ENCODE data around the gene RPL18A. TPM values are rescaled to one million over a fixed set of nuclear protein-coding genes. Genes with fewer than 3 reads are reported as not detected.
A peak's percentile ranks its signal among the peaks of the same experiment; 100 is the strongest.
"Not testable (repeated sequence)": the region's sequence is repeated elsewhere in the genome, so short reads cannot be mapped to it uniquely, and the experiment has no call there.

RPL18A gene
- total RNA-seq, 1 donor from 2014 or later = 860 TPM

DNA sequence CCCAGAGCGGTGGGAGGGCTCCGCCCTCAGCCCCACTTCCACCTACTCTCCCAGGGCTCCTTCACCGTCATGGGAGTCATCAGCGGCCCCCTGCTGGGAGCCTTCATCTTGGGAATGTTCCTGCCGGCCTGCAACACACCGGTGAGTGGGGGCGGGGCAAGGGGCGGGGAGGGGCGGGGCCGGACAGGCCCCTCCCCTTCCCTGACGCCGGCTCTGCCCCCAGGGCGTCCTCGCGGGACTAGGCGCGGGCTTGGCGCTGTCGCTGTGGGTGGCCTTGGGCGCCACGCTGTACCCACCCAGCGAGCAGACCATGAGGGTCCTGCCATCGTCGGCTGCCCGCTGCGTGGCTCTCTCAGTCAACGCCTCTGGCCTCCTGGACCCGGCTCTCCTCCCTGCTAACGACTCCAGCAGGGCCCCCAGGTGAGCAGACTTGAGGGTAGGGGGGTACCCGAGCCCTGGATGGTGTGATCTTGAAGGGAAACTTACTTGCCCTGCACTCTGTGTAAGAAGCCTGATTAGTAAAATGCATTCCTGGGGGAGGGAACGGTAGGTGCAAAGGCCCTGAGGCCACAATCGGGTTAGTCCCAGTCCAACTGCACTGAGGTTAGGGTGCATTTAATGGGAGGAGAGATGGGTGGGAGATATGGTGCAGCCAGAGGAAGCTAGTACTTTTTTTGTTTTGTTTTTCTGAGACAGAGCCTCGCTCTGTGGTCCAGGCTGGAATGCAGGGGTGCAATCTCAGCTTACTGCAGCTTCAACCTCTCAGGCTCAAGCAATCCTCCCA lies 24.1 kb downstream of the RPL18A start:
- intact Hi-C loops (cut with DNase I) = no loop called here
- peak; percentile 44 for DNase-seq (ENCODE audit: missing footprints)
- ATAC-seq = no peak

DNA sequence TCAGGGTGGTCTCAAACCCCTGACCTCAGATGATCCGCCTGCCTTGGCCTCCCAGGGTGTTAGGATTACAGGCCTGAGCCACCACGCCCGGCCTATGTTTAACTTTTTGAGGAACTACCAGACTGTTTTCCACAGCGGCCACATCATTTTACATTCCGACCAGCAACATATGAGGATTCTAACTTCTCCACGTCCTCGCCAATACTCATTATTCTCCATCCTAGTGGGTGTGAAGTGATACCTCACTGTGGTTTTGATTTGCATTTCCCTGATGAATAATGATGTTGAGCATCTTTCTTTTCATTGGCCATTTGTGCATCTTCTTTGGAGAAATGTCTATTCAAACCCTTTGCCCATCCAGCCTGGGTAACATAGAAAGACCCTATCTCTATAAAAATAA lies 26.8 kb downstream of the RPL18A start:
- DNase-seq (ENCODE audit: missing footprints) (peak; percentile 13), ATAC-seq (no peak)
- intact Hi-C loops (cut with DNase I) = no loop called here

DNA sequence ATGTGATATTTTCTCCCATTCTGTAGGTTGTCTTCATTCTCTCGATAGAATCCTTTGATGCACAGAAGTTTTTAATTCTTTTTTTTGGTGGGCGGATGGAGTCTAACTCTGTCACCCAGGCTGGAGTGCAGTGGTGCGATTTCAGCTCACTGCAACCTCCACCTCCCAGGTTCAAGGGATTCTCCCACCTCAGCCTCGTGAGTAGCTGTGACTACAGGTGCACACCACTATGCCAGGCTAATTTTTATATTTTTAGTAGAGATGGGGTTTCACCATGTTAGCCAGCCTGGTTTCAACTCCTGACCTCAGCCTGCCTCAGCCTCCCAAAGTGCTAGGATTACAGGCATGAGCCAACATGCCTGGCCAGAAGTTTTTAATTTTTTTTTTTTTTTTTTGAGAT lies 27.5 kb downstream of the RPL18A start:
- peak; percentile 7 for DNase-seq (ENCODE audit: missing footprints)
- intact Hi-C loops (cut with DNase I); ATAC-seq: not testable (repeated sequence)

DNA sequence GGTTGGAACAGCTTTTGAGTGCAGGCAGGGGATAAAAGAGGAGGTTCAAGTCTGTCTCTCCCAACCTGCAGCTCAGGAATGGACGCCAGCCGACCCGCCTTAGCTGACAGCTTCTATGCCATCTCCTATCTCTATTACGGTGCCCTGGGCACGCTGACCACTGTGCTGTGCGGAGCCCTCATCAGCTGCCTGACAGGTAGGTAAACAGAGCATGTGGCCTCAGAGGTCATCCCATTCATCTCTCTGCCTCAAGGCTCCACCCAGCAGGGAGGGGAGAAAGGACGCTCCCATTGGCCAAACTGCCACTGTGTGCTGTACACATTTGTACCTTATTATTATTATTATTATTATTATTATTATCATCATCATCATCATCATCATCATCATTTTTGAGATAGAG lies 28.6 kb downstream of the RPL18A start:
- ATAC-seq (no peak), DNase-seq (ENCODE audit: missing footprints) (no peak)
- intact Hi-C loops (cut with DNase I) = no loop called here

DNA sequence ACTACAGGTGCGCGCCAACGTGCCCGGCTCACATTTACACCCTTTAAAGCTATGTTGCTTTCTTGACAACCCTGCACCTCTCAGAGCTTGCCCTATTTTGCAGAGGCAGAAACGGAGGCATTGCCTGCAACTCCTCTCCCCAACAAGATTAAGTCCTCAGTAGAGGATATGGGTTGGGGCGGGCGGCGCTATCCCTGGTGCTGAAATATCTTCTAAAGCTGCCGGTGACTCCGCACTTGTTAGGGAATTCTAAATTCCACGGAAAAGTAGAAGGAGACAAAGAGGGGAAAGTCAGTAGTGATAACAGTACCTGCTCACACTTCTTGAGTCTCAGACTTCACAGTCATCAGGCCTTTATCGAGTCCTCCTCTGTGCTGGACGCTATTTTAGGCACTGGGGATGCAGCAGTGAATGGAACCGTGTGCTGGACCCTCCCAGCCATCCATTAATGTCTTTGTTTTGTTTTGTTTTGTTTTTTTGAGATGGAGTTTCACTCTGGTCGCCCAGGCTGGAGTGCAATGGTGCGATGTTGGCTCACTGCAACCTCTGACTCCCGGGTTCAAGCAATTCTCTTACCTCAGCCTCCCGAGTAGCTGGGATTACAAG lies 30.0 kb downstream of the RPL18A start:
- intact Hi-C loops (cut with DNase I) = no loop called here
- ATAC-seq (no peak), DNase-seq (ENCODE audit: missing footprints) (no peak)

DNA sequence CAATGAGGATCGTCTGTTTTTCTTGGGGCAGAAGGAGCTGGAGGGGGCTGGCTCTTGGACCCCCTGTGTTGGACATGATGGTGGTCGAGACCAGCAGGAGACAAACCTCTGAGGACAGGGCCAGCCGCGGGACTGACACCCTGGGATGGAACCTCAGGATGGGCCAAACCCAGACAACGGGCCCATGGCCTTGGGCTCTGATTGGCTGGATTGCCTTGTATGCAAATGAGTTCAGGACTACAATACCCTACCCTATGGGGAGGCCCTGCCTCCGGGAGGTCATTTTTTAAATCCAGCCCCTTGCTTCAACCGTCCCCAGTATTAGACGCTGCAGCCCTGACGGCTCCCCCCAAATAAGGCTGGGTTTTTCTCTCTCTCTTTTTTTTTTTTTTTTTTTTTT lies 34.1 kb downstream of the RPL18A start:
- intact Hi-C loops (cut with DNase I) = no loop called here
- DNase-seq (ENCODE audit: missing footprints) (no peak), ATAC-seq (no peak)

DNA sequence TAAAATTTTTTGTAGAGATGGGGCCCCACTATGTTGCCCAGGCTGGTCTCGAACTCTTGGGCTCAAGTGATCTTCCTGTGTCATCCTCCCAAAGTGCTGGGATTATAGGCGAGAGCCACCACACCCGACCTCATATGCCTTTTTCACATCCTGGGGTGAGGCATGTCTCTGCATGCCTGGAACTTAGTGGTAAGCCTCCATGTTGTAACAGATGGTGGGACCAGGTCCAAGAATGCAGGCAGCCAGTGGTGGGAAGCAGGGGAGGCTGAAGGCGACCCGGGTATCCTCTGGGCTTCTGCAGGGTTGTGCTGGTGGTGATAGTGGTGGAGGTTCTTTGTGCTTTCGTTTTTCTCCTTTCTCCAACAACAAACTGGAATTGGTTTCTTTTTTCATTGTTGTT lies 43.0 kb downstream of the RPL18A start:
- intact Hi-C loops (cut with DNase I) = no loop called here
- no peak for DNase-seq (ENCODE audit: missing footprints)
- no peak for ATAC-seq

DNA sequence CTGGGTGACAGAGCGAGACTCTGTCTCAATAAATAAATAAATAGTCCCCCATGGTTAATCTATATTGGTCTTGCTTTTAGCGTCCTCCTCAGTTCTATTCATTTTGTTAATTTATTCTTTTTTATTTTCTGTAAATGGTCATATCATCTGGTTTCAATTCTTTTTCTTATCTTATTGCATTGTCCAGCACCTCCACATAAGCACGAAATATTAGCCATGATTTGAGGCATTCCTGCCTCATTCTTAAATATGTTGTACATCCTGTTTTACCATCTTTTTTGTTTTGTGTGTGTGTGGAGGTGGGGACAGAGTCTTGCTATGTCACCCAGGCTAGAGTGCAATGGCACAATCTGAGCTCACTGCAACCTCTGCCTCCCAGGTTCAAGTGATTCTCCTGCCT lies 48.5 kb downstream of the RPL18A start:
- no peak for ATAC-seq
- DNase-seq (ENCODE audit: missing footprints) = no peak
- intact Hi-C loops (cut with DNase I) = no loop called here

DNA sequence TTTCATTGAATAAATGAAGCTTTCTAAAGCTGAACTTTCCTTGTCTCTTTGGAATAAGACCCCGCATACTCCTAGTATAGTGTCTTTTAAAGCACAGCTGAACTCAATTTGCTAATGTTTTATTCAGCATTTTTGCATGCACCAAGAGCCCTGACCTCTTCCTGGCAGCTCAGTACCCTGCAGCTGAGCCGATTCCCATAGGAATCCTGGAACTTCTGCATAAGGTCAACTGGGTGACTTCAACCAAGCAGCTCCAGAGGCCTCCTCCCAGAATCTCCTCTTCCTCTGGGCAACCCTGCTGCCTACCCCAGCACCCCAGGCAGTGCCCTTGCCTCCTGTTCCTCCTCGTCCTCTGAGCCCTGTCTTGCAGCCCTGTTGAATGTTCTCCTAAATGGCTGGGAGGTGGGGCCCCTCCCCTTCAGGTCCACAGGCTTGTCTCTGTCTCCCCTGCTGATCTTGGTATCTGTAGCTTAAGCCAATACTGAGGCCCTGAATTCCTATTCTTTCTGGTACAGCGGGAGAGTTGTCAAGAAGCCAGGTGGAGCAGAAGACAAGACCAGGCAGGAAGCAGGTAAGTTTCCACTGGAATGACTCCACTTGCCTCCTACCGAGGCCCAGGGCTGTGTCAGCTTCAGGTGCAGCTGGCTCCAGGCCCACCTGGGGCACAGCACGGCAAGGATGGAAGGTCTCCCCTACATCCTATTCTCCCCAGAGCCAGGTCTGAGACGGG lies 49.5 kb downstream of the RPL18A start:
- DNase-seq (ENCODE audit: missing footprints) (no peak), ATAC-seq (no peak)
- intact Hi-C loops (cut with DNase I) = no loop called here

DNA sequence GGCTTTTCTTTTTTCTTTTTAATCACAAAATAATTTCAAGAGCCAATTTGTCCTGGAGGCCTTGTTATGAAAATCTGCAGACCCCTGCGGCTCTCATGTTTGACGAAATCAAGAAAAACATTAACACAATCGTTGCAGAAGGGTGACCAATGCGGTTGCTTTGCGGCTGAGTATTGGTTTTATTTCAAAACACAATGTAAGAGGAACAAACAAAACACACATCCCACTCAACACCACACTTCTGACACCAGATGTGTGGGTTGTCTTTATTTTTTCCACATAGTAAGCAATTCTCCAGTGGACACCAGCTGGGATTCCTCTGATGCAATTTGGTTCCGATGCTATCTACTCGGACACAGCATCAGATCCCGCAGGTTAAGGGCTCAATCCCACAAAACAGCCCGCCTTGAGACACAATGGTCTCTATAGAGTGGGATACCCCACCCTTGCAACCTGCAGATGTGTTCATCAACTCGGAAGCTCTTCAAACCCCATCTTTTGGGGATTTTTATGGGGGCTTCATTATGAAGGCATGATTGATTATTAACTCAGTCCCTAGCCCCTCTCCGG lies 51.2 kb downstream of the RPL18A start:
- ATAC-seq = no peak
- intact Hi-C loops (cut with DNase I) = no loop called here
- DNase-seq (ENCODE audit: missing footprints) = no peak

Other genes with a start within 250 kb of the RPL18A start
- 0.03 TPM for gene UNC13A, start 171.6 kb upstream of the RPL18A start, total RNA-seq
- 26.0 TPM for gene MAP1S, start 140.4 kb upstream of the RPL18A start, total RNA-seq
- 0.24 TPM for gene FCHO1, start 108.4 kb upstream of the RPL18A start, total RNA-seq
- not detected for gene B3GNT3, start 64.8 kb upstream of the RPL18A start, total RNA-seq
- gene INSL3, start 38.4 kb upstream of the RPL18A start, total RNA-seq = not detected
- 1.9 TPM for gene JAK3, start 11.9 kb upstream of the RPL18A start, total RNA-seq
- gene SLC5A5, start 12.0 kb downstream of the RPL18A start, total RNA-seq = not detected
- gene CCDC124, start 73.1 kb downstream of the RPL18A start, total RNA-seq = 85.9 TPM
- gene KCNN1, start 107.2 kb downstream of the RPL18A start, total RNA-seq = not detected
- gene ARRDC2, start 148.3 kb downstream of the RPL18A start, total RNA-seq = 17.4 TPM
- 1.1 TPM for gene IL12RB1, start 227.0 kb downstream of the RPL18A start, total RNA-seq
- gene MAST3, start 237.9 kb downstream of the RPL18A start, total RNA-seq = 5.5 TPM